Measurements from ENCODE around the gene SMCO4.

GRCh38 chr11:93549976-93550375 is 6.8 kb upstream of the SMCO4 start:
- TF ChIP-seq CTCF (IDR thresholded peaks at IDR 0.05) (no peak), POLR2A (IDR thresholded peaks at IDR 0.05) (no peak)

Data from esophagus squamous epithelium (tissue), 4 donors.